ENCODE results near the gene OTULINL.

Gene OTULINL

DNA sequence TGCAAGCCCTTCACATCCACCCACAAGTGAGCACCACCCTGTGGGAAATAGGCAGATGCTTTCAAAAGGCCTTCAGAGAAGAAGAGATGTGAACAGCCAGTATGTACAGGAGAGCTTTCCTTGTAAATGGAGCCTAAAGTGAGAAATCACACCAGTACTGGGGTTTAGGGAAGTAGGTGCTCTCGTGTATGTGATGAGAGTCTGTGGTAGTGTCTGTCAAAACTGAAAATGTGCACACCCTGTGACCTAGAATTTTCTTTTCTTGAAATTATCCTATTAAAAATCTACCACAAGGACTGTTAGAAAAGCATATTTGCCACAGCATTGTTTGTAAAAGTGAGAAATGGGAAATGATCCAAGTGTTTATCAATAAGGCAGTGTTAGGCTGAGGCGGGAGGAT lies 16.6 kb downstream of the OTULINL start:
- Histone ChIP-seq H3K27ac (ENCODE audit: low read depth, low read length) (no peak overlapping the region), H4K20me1 (ENCODE audit: low read depth, low read length) (no peaks in the 10 kb centered on the region), H3K27me3 (ENCODE audit: low read length) (no peaks in the 10 kb centered on the region), H3K79me2 (ENCODE audit: insufficient read depth, low read length) (no peaks in the 10 kb centered on the region), H3K4me2 (ENCODE audit: low read depth, low read length, poor library complexity, severe bottlenecking) (no peak overlapping the region), H3K9me2 (replicated peaks; ENCODE audit: insufficient read depth, low read length) (no peaks in the 10 kb centered on the region), H3K9me3 (ENCODE audit: insufficient read depth, low read length) (no peaks in the 10 kb centered on the region), H2AFZ (ENCODE audit: low read depth, low read length, severe bottlenecking) (no peak overlapping the region), H3K4me3 (ENCODE audit: insufficient read depth, low read length, poor library complexity, severe bottlenecking) (no peak overlapping the region), H3F3A (ENCODE audit: insufficient read depth) (no peaks in the 10 kb centered on the region), H3K36me3 (ENCODE audit: low read length) (no peaks in the 10 kb centered on the region), H3K9ac (ENCODE audit: low read length) (no peak overlapping the region)
- no peak for TF ChIP-seq EZH2phosphoT487 (conservative IDR thresholded peaks at IDR 0.05; ENCODE audit: low read length)
- TF ChIP-seq, protein P1, sequence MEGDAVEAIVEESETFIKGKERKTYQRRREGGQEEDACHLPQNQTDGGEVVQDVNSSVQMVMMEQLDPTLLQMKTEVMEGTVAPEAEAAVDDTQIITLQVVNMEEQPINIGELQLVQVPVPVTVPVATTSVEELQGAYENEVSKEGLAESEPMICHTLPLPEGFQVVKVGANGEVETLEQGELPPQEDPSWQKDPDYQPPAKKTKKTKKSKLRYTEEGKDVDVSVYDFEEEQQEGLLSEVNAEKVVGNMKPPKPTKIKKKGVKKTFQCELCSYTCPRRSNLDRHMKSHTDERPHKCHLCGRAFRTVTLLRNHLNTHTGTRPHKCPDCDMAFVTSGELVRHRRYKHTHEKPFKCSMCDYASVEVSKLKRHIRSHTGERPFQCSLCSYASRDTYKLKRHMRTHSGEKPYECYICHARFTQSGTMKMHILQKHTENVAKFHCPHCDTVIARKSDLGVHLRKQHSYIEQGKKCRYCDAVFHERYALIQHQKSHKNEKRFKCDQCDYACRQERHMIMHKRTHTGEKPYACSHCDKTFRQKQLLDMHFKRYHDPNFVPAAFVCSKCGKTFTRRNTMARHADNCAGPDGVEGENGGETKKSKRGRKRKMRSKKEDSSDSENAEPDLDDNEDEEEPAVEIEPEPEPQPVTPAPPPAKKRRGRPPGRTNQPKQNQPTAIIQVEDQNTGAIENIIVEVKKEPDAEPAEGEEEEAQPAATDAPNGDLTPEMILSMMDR (IDR thresholded peaks at IDR 0.05; ENCODE audit: insufficient read depth, low read length, poor library complexity, severe bottlenecking) = no peak

DNA sequence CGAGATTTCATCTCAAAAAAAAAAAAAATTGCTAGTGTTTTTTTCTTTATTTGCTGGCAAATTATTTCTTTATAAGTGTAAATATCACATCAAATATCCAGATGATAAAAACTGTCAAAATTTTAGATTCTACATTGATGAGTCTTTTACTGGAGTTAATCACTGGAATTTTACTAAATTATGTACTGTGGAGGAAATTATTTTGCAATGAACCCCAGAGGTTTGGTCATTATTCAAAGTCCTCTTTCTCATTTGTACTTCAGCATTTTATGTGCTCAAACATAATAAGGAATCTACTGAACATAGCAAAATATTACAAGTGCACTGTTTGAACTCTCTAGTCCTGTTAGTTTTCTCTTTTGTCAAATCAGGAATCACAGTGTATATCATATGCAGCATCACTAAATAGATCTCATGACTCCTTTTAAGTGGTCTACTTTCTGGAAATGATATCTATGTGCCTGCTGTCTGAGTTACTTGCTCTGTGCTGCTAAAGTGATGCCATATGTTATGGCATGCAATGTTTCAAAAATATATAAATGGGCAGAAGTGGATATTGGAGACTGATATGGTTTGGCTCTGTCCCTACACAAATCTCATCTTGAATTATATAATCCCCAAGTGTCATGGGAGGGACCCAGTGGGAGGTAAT lies 18.0 kb downstream of the OTULINL start:
- Histone ChIP-seq H3K9me2 (replicated peaks; ENCODE audit: insufficient read depth, low read length) (no peaks in the 10 kb centered on the region), H3K4me2 (ENCODE audit: low read depth, low read length, poor library complexity, severe bottlenecking) (no peak overlapping the region), H3K27me3 (ENCODE audit: low read length) (no peaks in the 10 kb centered on the region), H3K9me3 (ENCODE audit: insufficient read depth, low read length) (no peaks in the 10 kb centered on the region), H3F3A (ENCODE audit: insufficient read depth) (no peaks in the 10 kb centered on the region), H2AFZ (ENCODE audit: low read depth, low read length, severe bottlenecking) (no peak overlapping the region), H3K27ac (ENCODE audit: low read depth, low read length) (no peak overlapping the region), H3K79me2 (ENCODE audit: insufficient read depth, low read length) (no peaks in the 10 kb centered on the region), H3K9ac (ENCODE audit: low read length) (no peak overlapping the region), H3K36me3 (ENCODE audit: low read length) (no peaks in the 10 kb centered on the region), H4K20me1 (ENCODE audit: low read depth, low read length) (no peaks in the 10 kb centered on the region), H3K4me3 (ENCODE audit: insufficient read depth, low read length, poor library complexity, severe bottlenecking) (no peak overlapping the region)
- no peak for TF ChIP-seq EZH2phosphoT487 (conservative IDR thresholded peaks at IDR 0.05; ENCODE audit: low read length)
- TF ChIP-seq, protein P1 (IDR thresholded peaks at IDR 0.05; ENCODE audit: insufficient read depth, low read length, poor library complexity, severe bottlenecking) = no peak

DNA sequence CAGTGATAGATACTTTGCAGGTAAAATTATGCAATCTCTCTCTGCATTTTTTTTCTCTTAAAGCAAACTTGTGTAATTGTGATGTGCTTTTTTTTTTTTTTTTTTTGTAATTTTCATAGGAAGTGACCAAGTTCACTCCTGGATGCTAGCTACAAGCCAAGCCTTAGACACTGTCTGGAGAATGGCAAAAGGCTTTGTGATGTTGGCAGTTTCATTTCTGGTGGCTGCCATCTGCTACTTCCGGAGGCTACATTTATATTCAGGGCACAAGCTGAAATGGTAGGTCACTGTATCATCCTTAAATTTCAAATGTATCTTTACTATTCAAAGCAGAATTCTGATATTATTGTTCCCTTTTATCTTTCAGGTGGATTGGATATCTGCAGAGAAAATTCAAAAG lies 19.3 kb downstream of the OTULINL start:
- Histone ChIP-seq H2AFZ (ENCODE audit: low read depth, low read length, severe bottlenecking) (no peak overlapping the region), H4K20me1 (ENCODE audit: low read depth, low read length) (no peaks in the 10 kb centered on the region), H3K9ac (ENCODE audit: low read length) (no peak overlapping the region), H3K9me2 (replicated peaks; ENCODE audit: insufficient read depth, low read length) (no peaks in the 10 kb centered on the region), H3K9me3 (ENCODE audit: insufficient read depth, low read length) (no peaks in the 10 kb centered on the region), H3K79me2 (ENCODE audit: insufficient read depth, low read length) (no peaks in the 10 kb centered on the region), H3K27ac (ENCODE audit: low read depth, low read length) (no peak overlapping the region), H3K4me3 (ENCODE audit: insufficient read depth, low read length, poor library complexity, severe bottlenecking) (no peak overlapping the region), H3K4me2 (ENCODE audit: low read depth, low read length, poor library complexity, severe bottlenecking) (no peak overlapping the region), H3K27me3 (ENCODE audit: low read length) (no peaks in the 10 kb centered on the region), H3K36me3 (ENCODE audit: low read length) (no peaks in the 10 kb centered on the region), H3F3A (ENCODE audit: insufficient read depth) (no peaks in the 10 kb centered on the region)
- no peak for TF ChIP-seq EZH2phosphoT487 (conservative IDR thresholded peaks at IDR 0.05; ENCODE audit: low read length)
- TF ChIP-seq, protein P1 (IDR thresholded peaks at IDR 0.05; ENCODE audit: insufficient read depth, low read length, poor library complexity, severe bottlenecking) = no peak

Measured in SU-DHL-6 (cell line).